Activated CD4-positive, alpha-beta T cell treated with anti-CD3 and anti-CD28 coated beads, Interleukin-2, amount 10 ng/mL, durations not matched to agents 7 days and 5 days (primary cell): ENCODE measurements around the gene C6orf120. TPM values are rescaled to one million over a fixed set of nuclear protein-coding genes. Genes with fewer than 3 reads are reported as not detected.
A peak's percentile ranks its signal among the peaks of the same experiment; 100 is the strongest.

Experiments
- CTCF ChIA-PET: fragments of 350-600 bp; sonication (Branson Sonifier 250); formaldehyde crosslinking; loops from one replicate; lab custom pipeline; 2021; ENCODE audit warnings: antibody characterized with exemption; lab: Charles Lee
- POLR2A ChIA-PET: fragments of 350-600 bp; sonication (Branson Sonifier 250); formaldehyde crosslinking; loops from one replicate; lab custom pipeline; 2021; ENCODE audit warnings: antibody characterized with exemption; lab: Charles Lee
- DNase-seq: peaks from one replicate; pipeline ENCODE4 v3.0.0-alpha.2; 2020
- H3K27ac Mint-ChIP-seq: one replicate; pipeline ENCODE4 v1.8.0; 2021; ENCODE audit warnings: mild to moderate bottlenecking, moderate library complexity, mixed read lengths
- H3K27me3 Mint-ChIP-seq: one replicate; pipeline ENCODE4 v1.8.0; 2021; ENCODE audit warnings: mixed read lengths
- H3K36me3 Mint-ChIP-seq: one replicate; pipeline ENCODE4 v1.8.0; 2021; ENCODE audit warnings: low read depth, mixed read lengths
- H3K4me1 Mint-ChIP-seq: one replicate; pipeline ENCODE4 v1.8.0; 2021; ENCODE audit warnings: mixed read lengths
- H3K4me3 Mint-ChIP-seq: one replicate; pipeline ENCODE4 v1.8.0; 2021; ENCODE audit warnings: mild to moderate bottlenecking, moderate library complexity, mixed read lengths
- H3K9me3 Mint-ChIP-seq: one replicate; pipeline ENCODE4 v1.8.0; 2021; ENCODE audit warnings: mixed read lengths
- total RNA-seq, 2 experiments: library from RNA; stranded (reverse); gene quantifications; one replicate each; pipeline ENCODE4 v1.2.3, GENCODE V29; 2021

Gene C6orf120
- total RNA-seq = 10 to 100 TPM; 17.0 to 20.9 TPM

DNA sequence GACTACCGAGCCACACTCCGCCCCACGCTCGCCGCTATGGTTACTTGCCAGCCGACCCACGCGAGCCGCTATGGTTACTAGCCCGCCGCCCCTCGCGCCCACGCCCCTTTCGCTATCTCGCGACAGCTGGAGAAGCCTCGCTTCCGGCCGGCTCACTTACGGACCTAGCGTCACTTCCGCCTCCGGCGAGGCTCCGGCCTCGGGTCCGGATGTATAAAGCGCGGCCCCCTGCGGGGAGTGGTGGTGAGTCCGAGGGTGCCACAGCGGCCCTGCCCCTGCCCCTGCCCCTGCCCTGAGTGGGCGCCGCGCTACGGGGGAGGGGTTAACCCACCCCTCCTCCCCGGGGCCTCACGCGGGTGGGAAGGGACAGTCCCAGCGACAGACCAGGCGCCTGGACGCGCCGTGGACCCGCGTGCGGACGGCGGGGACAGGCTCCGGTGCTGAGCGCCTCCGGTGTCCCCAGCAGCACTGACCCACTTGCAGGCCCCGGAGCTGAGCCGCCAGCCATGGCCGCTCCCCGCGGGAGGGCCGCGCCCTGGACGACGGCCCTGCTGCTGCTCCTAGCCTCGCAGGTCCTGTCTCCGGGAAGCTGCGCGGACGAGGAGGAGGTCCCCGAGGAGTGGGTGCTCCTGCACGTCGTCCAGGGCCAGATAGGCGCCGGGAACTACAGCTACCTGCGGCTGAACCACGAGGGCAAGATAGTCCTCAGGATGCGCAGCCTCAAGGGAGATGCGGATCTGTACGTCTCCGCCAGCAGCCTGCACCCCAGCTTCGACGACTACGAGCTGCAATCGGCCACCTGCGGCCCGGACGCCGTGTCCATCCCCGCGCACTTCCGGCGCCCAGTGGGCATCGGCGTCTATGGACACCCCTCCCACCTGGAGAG, at the start of gene C6orf120, which contains the start of gene WDR27:
TSS of gene C6orf120 (plus strand) at position 173 of the 886 bp plus-strand sequence. CDS start at position 507, 334 bp downstream.
TSS of gene WDR27 (minus strand) at position 76 of the 886 bp plus-strand sequence. CDS start 13,024 bp downstream, outside the sequence.
- CTCF ChIA-PET = interaction anchor here (0.8 to 2.6 kb wide), 5 partner anchors 10 to 815 kb away, joined by 3 to 11 read pairs (median 3); no protein-coding TSS in a partner anchor
- Mint-ChIP-seq H3K9me3 (no peaks in the 10 kb centered on the region), H3K4me1 (peaks cover 49% of the 10 kb centered on the region), H3K4me3 (peak within 1 kb of the TSS; percentile 87), H3K27ac (peak within 1 kb of the TSS; percentile 93), H3K27me3 (no peaks in the 10 kb centered on the region), H3K36me3 (peaks cover 21% of the 10 kb centered on the region)
- POLR2A ChIA-PET = interaction anchor here (0.8 to 0.9 kb wide), 2 partner anchors 16 to 102 kb away, joined by 3 read pairs; no protein-coding TSS in a partner anchor
- DNase-seq = peak; percentile 97

DNA sequence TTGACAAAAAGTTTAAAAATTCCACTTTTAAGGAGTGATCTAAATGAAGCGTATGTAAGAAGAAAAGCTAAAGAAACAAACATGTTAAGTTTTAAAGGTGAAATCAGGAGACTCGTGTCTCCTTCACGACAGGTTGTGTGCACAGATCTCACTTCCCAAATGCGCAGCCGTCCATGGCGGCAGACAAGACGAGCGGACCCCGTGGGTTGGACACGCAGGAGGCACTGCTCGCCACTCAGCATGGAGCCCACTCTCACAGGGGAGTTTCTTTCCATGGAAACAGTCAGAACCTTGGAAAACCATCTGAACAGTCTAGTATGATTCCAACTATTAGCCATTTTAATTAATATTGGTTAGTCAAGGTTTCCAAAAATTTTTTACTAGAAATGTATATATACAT, 49.0 kb upstream of the C6orf120 start:
- Mint-ChIP-seq H3K9me3 (no peaks in the 10 kb centered on the region), H3K27ac (no peak overlapping the region), H3K4me3 (no peak overlapping the region), H3K4me1 (peaks cover 14% of the 10 kb centered on the region), H3K36me3 (no peaks in the 10 kb centered on the region), H3K27me3 (no peaks in the 10 kb centered on the region)
- no peak for DNase-seq
- ChIA-PET CTCF (no interaction called here), POLR2A (no interaction called here)

GRCh38 chr6:169653691-169654090, 48.2 kb upstream of the C6orf120 start:
- ChIA-PET CTCF (no interaction called here), POLR2A (no interaction called here)

DNA sequence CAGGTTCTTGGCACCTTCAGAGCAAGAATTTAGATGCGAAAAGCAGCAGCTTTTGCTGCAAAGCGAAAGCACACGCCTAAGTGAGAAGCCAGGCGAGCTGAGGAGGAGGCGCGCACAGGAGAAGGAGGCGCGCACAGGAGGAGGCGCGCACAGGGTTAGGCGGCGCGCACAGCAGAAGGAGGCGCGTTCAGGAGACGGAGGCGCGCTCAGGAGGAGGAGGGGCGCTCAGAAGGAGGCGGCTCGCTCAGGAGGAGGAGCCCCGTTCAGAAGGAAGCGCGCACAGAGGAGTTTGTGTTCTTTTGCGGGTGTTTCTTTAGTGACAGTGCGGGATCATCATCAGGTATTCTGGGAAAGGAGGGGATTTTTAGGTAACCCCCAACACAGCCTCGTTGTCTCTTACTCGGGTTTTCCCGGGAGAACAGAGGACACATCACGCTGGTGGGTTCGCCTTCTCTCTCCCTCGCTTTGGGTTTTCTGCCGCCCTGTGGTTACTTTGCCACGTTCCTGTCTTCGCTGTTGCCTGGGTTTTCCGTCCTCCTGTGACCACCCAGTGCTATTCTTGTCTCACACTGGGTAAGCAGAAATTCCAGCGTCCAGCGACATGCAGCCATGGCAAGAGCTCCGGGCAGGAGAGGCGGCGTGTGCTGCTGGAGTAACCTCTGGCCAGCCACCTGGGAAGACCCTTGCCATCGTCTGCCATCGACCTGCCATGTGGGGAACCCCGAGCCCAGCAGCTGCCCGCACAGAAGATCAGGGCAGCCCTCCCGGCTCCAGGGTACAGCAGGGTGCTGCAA, 47.1 kb upstream of the C6orf120 start:
- Mint-ChIP-seq H3K27me3 (no peaks in the 10 kb centered on the region), H3K9me3 (no peaks in the 10 kb centered on the region), H3K36me3 (no peaks in the 10 kb centered on the region), H3K27ac (peak overlapping the region; percentile 82), H3K4me1 (peaks cover 14% of the 10 kb centered on the region), H3K4me3 (peak overlapping the region; percentile 81)
- peak; percentile 70 for DNase-seq
- ChIA-PET POLR2A (no interaction called here), CTCF (no interaction called here)

More at GRCh38 chr6:169653691-169654090, 48.2 kb upstream of the C6orf120 start:
- Mint-ChIP-seq H3K27ac (peak overlapping the region; percentile 10), H3K4me1 (peaks cover 14% of the 10 kb centered on the region), H3K4me3 (no peak overlapping the region), H3K27me3 (no peaks in the 10 kb centered on the region), H3K9me3 (no peaks in the 10 kb centered on the region), H3K36me3 (no peaks in the 10 kb centered on the region)
- no peak for DNase-seq

- Mint-ChIP-seq H3K4me3 (no peak overlapping the region), H3K9me3 (no peaks in the 10 kb centered on the region), H3K36me3 (no peaks in the 10 kb centered on the region), H3K27me3 (no peaks in the 10 kb centered on the region), H3K4me1 (peaks cover 14% of the 10 kb centered on the region), H3K27ac (no peak overlapping the region)
- ChIA-PET POLR2A (no interaction called here), CTCF (no interaction called here)
- no peak for DNase-seq
These were observed 45.2 kb upstream of the C6orf120 start for GRCh38 chr6:169656546-169657283.

GRCh38 chr6:169657284-169657610, 44.7 kb upstream of the C6orf120 start:
- ChIA-PET CTCF (no interaction called here), POLR2A (no interaction called here)
- DNase-seq = no peak
- Mint-ChIP-seq H3K9me3 (no peaks in the 10 kb centered on the region), H3K4me1 (peaks cover 14% of the 10 kb centered on the region), H3K27ac (no peak overlapping the region), H3K27me3 (no peaks in the 10 kb centered on the region), H3K36me3 (no peaks in the 10 kb centered on the region), H3K4me3 (no peak overlapping the region)

- Mint-ChIP-seq H3K36me3 (no peaks in the 10 kb centered on the region), H3K9me3 (no peaks in the 10 kb centered on the region), H3K27me3 (no peaks in the 10 kb centered on the region), H3K27ac (no peak overlapping the region), H3K4me3 (no peak overlapping the region), H3K4me1 (peaks cover 8% of the 10 kb centered on the region)
- CTCF ChIA-PET = no interaction called here
- DNase-seq = no peak
- POLR2A ChIA-PET = no interaction called here
These were observed 41.9 kb upstream of the C6orf120 start for GRCh38 chr6:169659820-169660610.

GRCh38 chr6:169660751-169661390, 41.1 kb upstream of the C6orf120 start:
- no peak for DNase-seq

GRCh38 chr6:169661391-169661756, 40.6 kb upstream of the C6orf120 start:
- ChIA-PET CTCF (no interaction called here), POLR2A (no interaction called here)
- DNase-seq = no peak
- no peaks in the 10 kb centered on the region for H3K4me1 Mint-ChIP-seq
- H3K27me3 Mint-ChIP-seq = no peaks in the 10 kb centered on the region
- H3K27ac Mint-ChIP-seq = no peak overlapping the region
- H3K4me3 Mint-ChIP-seq = no peak overlapping the region
- no peaks in the 10 kb centered on the region for H3K9me3 Mint-ChIP-seq
- no peaks in the 10 kb centered on the region for H3K36me3 Mint-ChIP-seq

More at GRCh38 chr6:169660751-169661390, 41.1 kb upstream of the C6orf120 start:
- no peaks in the 10 kb centered on the region for H3K9me3 Mint-ChIP-seq
- CTCF ChIA-PET = no interaction called here
- no peak overlapping the region for H3K27ac Mint-ChIP-seq
- no peaks in the 10 kb centered on the region for H3K36me3 Mint-ChIP-seq
- H3K4me3 Mint-ChIP-seq = no peak overlapping the region
- POLR2A ChIA-PET = no interaction called here
- no peaks in the 10 kb centered on the region for H3K27me3 Mint-ChIP-seq
- H3K4me1 Mint-ChIP-seq = peaks cover 3% of the 10 kb centered on the region

- no peaks in the 10 kb centered on the region for H3K4me1 Mint-ChIP-seq
- H3K9me3 Mint-ChIP-seq = no peaks in the 10 kb centered on the region
- ChIA-PET POLR2A (no interaction called here), CTCF (interaction anchor here (0.6 kb wide), 1 partner anchor 488 kb away, joined by 3 read pairs; no protein-coding TSS in a partner anchor)
- H3K4me3 Mint-ChIP-seq = no peak overlapping the region
- DNase-seq = no peak
- H3K27me3 Mint-ChIP-seq = no peaks in the 10 kb centered on the region
- no peak overlapping the region for H3K27ac Mint-ChIP-seq
- H3K36me3 Mint-ChIP-seq = no peaks in the 10 kb centered on the region
These were observed 38.5 kb upstream of the C6orf120 start for GRCh38 chr6:169663468-169663867.

DNA sequence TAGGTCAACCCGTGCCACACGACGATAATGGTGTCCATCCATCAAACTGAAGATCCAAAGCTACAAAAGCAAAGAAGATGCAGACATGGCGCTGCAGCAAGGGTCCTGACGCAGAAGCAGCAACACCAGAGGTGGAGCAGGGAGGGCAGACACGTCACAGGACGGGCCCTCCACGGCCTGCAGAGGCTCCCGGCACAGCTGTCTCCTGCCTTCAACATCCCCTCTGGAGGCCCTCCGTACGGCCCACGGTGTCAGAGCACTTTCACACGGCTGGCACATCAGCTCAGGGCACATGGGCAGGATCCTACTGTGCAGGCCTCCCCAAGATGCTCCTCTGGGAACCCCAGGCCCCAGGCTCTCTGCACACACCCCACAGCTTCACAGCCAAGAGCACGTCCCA, 37.7 kb upstream of the C6orf120 start:
- no peaks in the 10 kb centered on the region for H3K36me3 Mint-ChIP-seq
- H3K9me3 Mint-ChIP-seq = no peaks in the 10 kb centered on the region
- ChIA-PET POLR2A (no interaction called here), CTCF (no interaction called here)
- H3K27ac Mint-ChIP-seq = no peak overlapping the region
- no peak for DNase-seq
- H3K4me3 Mint-ChIP-seq = no peak overlapping the region
- no peaks in the 10 kb centered on the region for H3K27me3 Mint-ChIP-seq
- peaks cover 2% of the 10 kb centered on the region for H3K4me1 Mint-ChIP-seq
